GM23338 (cell line): ENCODE data around the gene ANKRA2. TPM values are rescaled to one million over a fixed set of nuclear protein-coding genes. Genes with fewer than 3 reads are reported as not detected.

ENCODE experiments used
- ATAC-seq: fragments of 200-7000 bp; cut with Tn5 transposase; 3 replicates; pipeline ENCODE4 v1.9.1; 2020
- DNase-seq: peaks from one replicate; pipeline ENCODE4 v3.0.0-alpha.2; 2015; ENCODE audit warnings: low spot score
- H2AFZ ChIP-seq: fragments of 200-600 bp; sonication (generic); 2 replicates; pipeline ENCODE4 v1.8.0; 2016; ENCODE audit warnings: antibody characterized with exemption, mild to moderate bottlenecking, moderate library complexity
- H3F3A ChIP-seq: fragments of 200-600 bp; sonication (generic); replicated peaks from 2 replicates; pipeline ENCODE4 v1.8.0; 2017; ENCODE audit warnings: antibody characterized with exemption, mixed run types, low read depth
- H3K27ac ChIP-seq: fragments of 200-600 bp; sonication (generic); 2 replicates; pipeline ENCODE4 v1.6.1; 2016; ENCODE audit warnings: low read depth
- H3K27me3 ChIP-seq: fragments of 200-600 bp; sonication (generic); 2 replicates; pipeline ENCODE4 v1.8.0; 2016; ENCODE audit warnings: mild to moderate bottlenecking, mixed run types, moderate library complexity; ENCODE audit not compliant: insufficient read depth
- H3K36me3 ChIP-seq: fragments of 200-600 bp; sonication (generic); 2 replicates; pipeline ENCODE4 v1.8.0; 2016; ENCODE audit warnings: mild to moderate bottlenecking; ENCODE audit not compliant: insufficient read depth
- H3K4me1 ChIP-seq: fragments of 200-600 bp; sonication (generic); 2 replicates; pipeline ENCODE4 v1.8.0; 2016; ENCODE audit warnings: mild to moderate bottlenecking, moderate library complexity; ENCODE audit not compliant: insufficient read depth
- H3K4me2 ChIP-seq: fragments of 200-600 bp; sonication (generic); 2 replicates; pipeline ENCODE4 v1.7.1; 2017; ENCODE audit warnings: mixed run types
- H3K4me3 ChIP-seq: fragments of 200-600 bp; sonication (generic); 2 replicates; pipeline ENCODE4 v1.6.1; 2016; ENCODE audit warnings: mixed run types
- H3K79me2 ChIP-seq: fragments of 200-600 bp; sonication (generic); replicated peaks from 2 replicates; pipeline ENCODE4 v1.8.0; 2017; ENCODE audit warnings: mild to moderate bottlenecking; ENCODE audit not compliant: insufficient read depth
- H3K9me2 ChIP-seq: fragments of 200-600 bp; sonication (generic); 2 replicates; pipeline ENCODE4 v1.8.0; 2017; ENCODE audit not compliant: insufficient read depth
- H4K20me1 ChIP-seq: fragments of 200-600 bp; sonication (generic); replicated peaks from 2 replicates; pipeline ENCODE4 v1.8.0; 2017; ENCODE audit warnings: mild to moderate bottlenecking; ENCODE audit not compliant: insufficient read depth
- H3K27ac Mint-ChIP-seq: 2 replicates; pipeline ENCODE4 v1.8.0; 2020; ENCODE audit warnings: inconsistent platforms, mild to moderate bottlenecking, moderate library complexity, mixed read lengths
- H3K27me3 Mint-ChIP-seq: 3 replicates; pipeline ENCODE4 v1.8.0; 2022; ENCODE audit warnings: low read depth, mild to moderate bottlenecking, moderate library complexity, mixed read lengths, inconsistent platforms; ENCODE audit not compliant: insufficient read depth, poor library complexity
- H3K36me3 Mint-ChIP-seq: 3 replicates; pipeline ENCODE4 v1.8.0; 2021; ENCODE audit warnings: low read depth, mild to moderate bottlenecking, inconsistent platforms, moderate library complexity, mixed read lengths
- H3K4me1 Mint-ChIP-seq: 3 replicates; pipeline ENCODE4 v1.8.0; 2020; ENCODE audit warnings: mild to moderate bottlenecking, inconsistent platforms, mixed read lengths
- H3K4me3 Mint-ChIP-seq: 3 replicates; pipeline ENCODE4 v1.8.0; 2021; ENCODE audit warnings: moderate library complexity, mild to moderate bottlenecking, inconsistent platforms, mixed read lengths
- H3K9me3 Mint-ChIP-seq: 3 replicates; pipeline ENCODE4 v1.8.0; 2020; ENCODE audit warnings: moderate library complexity, mild to moderate bottlenecking, inconsistent platforms, mixed read lengths
- CREB1 ChIP-seq: fragments of 250-450 bp; sonication (Bioruptor Pico); IDR thresholded peaks from 2 replicates; pipeline ENCODE4 v1.5.0; 2020; ENCODE audit warnings: low read depth, mild to moderate bottlenecking, moderate library complexity
- NANOG ChIP-seq: IDR thresholded peaks from 2 replicates; pipeline ENCODE4 v1.6.1; 2016; ENCODE audit warnings: antibody characterized with exemption, borderline replicate concordance
- POLR2AphosphoS5 ChIP-seq: IDR thresholded peaks from 2 replicates; pipeline ENCODE4 v1.6.1; 2016; ENCODE audit warnings: antibody characterized with exemption, low read depth
- REST ChIP-seq: IDR thresholded peaks from one replicate; pipeline ENCODE4 v1.6.1; 2018; ENCODE audit warnings: antibody characterized with exemption; ENCODE audit not compliant: unreplicated experiment
- STAT1 ChIP-seq: IDR thresholded peaks from one replicate; pipeline ENCODE4 v1.6.1; 2016; ENCODE audit warnings: antibody characterized with exemption; ENCODE audit not compliant: unreplicated experiment
- ZNF114 ChIP-seq: fragments of 250-450 bp; sonication (Bioruptor Pico); IDR thresholded peaks from 2 replicates; pipeline ENCODE4 v1.5.0; 2020; ENCODE audit warnings: mild to moderate bottlenecking, moderate library complexity
- ZNF331 ChIP-seq: fragments of 250-450 bp; sonication (Bioruptor Pico); IDR thresholded peaks from 2 replicates; pipeline ENCODE4 v1.5.0; 2020; ENCODE audit warnings: low read depth, mild to moderate bottlenecking, moderate library complexity
- polyA plus RNA-seq: library from polyadenylated mRNA; unstranded; fragments of >200 nt; fragmentation: Nextera tagmentation; extraction: Ambion mirVana; gene quantifications from 2 replicates; pipeline ENCODE4 v1.2.1, GENCODE V29; 2016
- total RNA-seq: library from RNA; depleted of rRNA; stranded (reverse); fragments of >200 nt; shearing (Covaris generic); gene quantifications from 2 replicates; pipeline ENCODE4 v1.2.3, GENCODE V29; 2014
- TF ChIP-seq, protein P1 (sequence below), 2 experiments: fragments of 200-600 bp in 1 of 2; sonication (generic) in 1 of 2; conservative IDR thresholded peaks; 2 replicates each; pipeline versions ENCODE4 v1.5.1 to v1.6.1; 2016 to 2017; ENCODE audit warnings: antibody characterized with exemption in 2 of 2, low read depth in 2 of 2, mild to moderate bottlenecking in 2 of 2, moderate library complexity in 1 of 2
- TF ChIP-seq, protein P2 (sequence below): fragments of 250-450 bp; sonication (Bioruptor Pico); IDR thresholded peaks from 2 replicates; pipeline ENCODE4 v1.5.0; 2020; ENCODE audit warnings: mild to moderate bottlenecking, moderate library complexity

Gene ANKRA2
- total and polyA plus RNA-seq, 2 experiments from 2014 or later, result 13.1 to 15.3 TPM

DNA sequence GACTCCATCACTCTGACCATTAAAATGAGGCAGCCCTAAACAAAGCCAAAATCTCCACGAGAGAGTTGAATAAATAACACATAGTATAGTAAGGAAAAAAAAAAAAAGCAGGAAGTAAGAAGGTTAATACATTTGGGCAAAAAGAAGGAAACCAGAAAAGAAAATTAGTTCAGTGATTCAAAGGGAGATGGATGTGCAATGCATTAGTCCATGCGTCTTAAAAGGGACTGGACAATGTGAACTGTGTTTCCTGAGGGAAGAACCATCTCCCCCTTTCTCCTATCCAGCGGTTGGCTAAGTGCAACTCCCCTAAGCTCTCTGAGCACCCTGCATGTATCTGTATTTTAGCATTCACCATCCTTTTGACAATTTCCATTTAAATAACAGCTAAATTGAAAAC lies 1.4 kb downstream of the ANKRA2 start:
- Histone ChIP-seq H3F3A (no peaks in the 10 kb centered on the region), H2AFZ (no peak overlapping the region)

More for the DNA sequence above, 1.4 kb downstream of the ANKRA2 start:
- H4K20me1 ChIP-seq, result peaks cover 7% of the 10 kb centered on the region
- Mint-ChIP-seq H3K9me3 (no peaks in the 10 kb centered on the region), H3K4me3 (peak overlapping the region; percentile 97), H3K4me1 (peaks cover 9% of the 10 kb centered on the region), H3K27me3 (peaks cover 9% of the 10 kb centered on the region), H3K36me3 (peaks cover 7% of the 10 kb centered on the region), H3K27ac (no peak overlapping the region)
- H3K4me1 ChIP-seq, result peaks cover 12% of the 10 kb centered on the region
- H3K27me3 ChIP-seq, result no peaks in the 10 kb centered on the region
- DNase-seq, result no peak
- no peak for TF ChIP-seq REST
- TF ChIP-seq, protein P1, sequence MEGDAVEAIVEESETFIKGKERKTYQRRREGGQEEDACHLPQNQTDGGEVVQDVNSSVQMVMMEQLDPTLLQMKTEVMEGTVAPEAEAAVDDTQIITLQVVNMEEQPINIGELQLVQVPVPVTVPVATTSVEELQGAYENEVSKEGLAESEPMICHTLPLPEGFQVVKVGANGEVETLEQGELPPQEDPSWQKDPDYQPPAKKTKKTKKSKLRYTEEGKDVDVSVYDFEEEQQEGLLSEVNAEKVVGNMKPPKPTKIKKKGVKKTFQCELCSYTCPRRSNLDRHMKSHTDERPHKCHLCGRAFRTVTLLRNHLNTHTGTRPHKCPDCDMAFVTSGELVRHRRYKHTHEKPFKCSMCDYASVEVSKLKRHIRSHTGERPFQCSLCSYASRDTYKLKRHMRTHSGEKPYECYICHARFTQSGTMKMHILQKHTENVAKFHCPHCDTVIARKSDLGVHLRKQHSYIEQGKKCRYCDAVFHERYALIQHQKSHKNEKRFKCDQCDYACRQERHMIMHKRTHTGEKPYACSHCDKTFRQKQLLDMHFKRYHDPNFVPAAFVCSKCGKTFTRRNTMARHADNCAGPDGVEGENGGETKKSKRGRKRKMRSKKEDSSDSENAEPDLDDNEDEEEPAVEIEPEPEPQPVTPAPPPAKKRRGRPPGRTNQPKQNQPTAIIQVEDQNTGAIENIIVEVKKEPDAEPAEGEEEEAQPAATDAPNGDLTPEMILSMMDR (conservative IDR thresholded peaks at IDR 0.05; ENCODE audit: low read depth in 2 of 2), result no peak
- no peak for TF ChIP-seq POLR2AphosphoS5
- no peak for TF ChIP-seq ZNF114 (CRISPR knock-in tag)
- no peak for TF ChIP-seq CREB1 (CRISPR knock-in tag)
- no peak for TF ChIP-seq NANOG
- TF ChIP-seq, protein P2, sequence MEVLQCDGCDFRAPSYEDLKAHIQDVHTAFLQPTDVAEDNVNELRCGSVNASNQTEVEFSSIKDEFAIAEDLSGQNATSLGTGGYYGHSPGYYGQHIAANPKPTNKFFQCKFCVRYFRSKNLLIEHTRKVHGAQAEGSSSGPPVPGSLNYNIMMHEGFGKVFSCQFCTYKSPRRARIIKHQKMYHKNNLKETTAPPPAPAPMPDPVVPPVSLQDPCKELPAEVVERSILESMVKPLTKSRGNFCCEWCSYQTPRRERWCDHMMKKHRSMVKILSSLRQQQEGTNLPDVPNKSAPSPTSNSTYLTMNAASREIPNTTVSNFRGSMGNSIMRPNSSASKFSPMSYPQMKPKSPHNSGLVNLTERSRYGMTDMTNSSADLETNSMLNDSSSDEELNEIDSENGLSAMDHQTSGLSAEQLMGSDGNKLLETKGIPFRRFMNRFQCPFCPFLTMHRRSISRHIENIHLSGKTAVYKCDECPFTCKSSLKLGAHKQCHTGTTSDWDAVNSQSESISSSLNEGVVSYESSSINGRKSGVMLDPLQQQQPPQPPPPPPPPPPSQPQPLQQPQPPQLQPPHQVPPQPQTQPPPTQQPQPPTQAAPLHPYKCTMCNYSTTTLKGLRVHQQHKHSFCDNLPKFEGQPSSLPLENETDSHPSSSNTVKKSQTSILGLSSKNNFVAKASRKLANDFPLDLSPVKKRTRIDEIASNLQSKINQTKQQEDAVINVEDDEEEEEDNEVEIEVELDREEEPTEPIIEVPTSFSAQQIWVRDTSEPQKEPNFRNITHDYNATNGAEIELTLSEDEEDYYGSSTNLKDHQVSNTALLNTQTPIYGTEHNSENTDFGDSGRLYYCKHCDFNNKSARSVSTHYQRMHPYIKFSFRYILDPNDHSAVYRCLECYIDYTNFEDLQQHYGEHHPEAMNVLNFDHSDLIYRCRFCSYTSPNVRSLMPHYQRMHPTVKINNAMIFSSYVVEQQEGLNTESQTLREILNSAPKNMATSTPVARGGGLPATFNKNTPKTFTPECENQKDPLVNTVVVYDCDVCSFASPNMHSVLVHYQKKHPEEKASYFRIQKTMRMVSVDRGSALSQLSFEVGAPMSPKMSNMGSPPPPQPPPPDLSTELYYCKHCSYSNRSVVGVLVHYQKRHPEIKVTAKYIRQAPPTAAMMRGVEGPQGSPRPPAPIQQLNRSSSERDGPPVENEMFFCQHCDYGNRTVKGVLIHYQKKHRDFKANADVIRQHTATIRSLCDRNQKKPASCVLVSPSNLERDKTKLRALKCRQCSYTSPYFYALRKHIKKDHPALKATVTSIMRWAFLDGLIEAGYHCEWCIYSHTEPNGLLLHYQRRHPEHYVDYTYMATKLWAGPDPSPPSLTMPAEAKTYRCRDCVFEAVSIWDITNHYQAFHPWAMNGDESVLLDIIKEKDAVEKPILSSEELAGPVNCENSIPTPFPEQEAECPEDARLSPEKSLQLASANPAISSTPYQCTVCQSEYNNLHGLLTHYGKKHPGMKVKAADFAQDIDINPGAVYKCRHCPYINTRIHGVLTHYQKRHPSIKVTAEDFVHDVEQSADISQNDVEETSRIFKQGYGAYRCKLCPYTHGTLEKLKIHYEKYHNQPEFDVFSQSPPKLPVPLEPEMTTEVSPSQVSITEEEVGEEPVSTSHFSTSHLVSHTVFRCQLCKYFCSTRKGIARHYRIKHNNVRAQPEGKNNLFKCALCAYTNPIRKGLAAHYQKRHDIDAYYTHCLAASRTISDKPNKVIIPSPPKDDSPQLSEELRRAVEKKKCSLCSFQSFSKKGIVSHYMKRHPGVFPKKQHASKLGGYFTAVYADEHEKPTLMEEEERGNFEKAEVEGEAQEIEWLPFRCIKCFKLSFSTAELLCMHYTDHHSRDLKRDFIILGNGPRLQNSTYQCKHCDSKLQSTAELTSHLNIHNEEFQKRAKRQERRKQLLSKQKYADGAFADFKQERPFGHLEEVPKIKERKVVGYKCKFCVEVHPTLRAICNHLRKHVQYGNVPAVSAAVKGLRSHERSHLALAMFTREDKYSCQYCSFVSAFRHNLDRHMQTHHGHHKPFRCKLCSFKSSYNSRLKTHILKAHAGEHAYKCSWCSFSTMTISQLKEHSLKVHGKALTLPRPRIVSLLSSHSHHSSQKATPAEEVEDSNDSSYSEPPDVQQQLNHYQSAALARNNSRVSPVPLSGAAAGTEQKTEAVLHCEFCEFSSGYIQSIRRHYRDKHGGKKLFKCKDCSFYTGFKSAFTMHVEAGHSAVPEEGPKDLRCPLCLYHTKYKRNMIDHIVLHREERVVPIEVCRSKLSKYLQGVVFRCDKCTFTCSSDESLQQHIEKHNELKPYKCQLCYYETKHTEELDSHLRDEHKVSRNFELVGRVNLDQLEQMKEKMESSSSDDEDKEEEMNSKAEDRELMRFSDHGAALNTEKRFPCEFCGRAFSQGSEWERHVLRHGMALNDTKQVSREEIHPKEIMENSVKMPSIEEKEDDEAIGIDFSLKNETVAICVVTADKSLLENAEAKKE (CRISPR knock-in tag), result no peak
- TF ChIP-seq STAT1, result no peak
- no peak for TF ChIP-seq ZNF331 (CRISPR knock-in tag)
- no peak overlapping the region for H3K27ac ChIP-seq
- peaks cover 5% of the 10 kb centered on the region; the same call in 1 of the 2 replicates for H3K36me3 ChIP-seq
- H3K4me2 ChIP-seq, result peak overlapping the region; percentile 97
- H3K4me3 ChIP-seq, result peak overlapping the region; percentile 90
- peaks cover 51% of the 10 kb centered on the region for H3K79me2 ChIP-seq
- no peaks in the 10 kb centered on the region for H3K9me2 ChIP-seq
- ATAC-seq, result no peak
